WI38 (cell line): ENCODE data around the gene NAV2.

Source experiments
- H3K4me3 ChIP-seq: 2 replicates; pipeline ENCODE4 v1.5.1; 2011; ENCODE audit warnings: low read depth, mild to moderate bottlenecking, control low read depth, low read length
- TF ChIP-seq, protein P1 (sequence below): IDR thresholded peaks from 2 replicates; pipeline ENCODE4 v1.5.1; 2012; ENCODE audit warnings: low read depth, mild to moderate bottlenecking, control low read depth, low read length

Gene NAV2

DNA sequence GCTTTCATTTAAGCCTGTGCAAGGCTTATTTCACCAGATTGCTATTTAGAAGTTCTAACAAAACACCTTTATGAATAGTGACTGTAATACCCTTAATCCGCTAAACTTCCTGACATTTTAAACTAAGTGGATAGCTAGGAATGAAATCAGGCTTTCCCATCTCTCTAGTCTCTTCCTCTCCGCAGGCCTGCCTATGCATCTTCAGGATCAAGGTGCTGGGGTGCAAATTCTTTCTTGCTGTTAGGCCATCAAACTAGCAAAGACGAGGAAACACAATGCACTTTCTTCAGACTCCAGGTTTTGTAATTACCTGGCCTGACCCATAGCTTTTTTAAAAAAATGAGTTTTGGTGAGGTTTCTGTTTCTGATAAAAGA, 298.2 kb downstream of the NAV2 start:
- no peak overlapping the region for H3K4me3 ChIP-seq
- TF ChIP-seq, protein P1, sequence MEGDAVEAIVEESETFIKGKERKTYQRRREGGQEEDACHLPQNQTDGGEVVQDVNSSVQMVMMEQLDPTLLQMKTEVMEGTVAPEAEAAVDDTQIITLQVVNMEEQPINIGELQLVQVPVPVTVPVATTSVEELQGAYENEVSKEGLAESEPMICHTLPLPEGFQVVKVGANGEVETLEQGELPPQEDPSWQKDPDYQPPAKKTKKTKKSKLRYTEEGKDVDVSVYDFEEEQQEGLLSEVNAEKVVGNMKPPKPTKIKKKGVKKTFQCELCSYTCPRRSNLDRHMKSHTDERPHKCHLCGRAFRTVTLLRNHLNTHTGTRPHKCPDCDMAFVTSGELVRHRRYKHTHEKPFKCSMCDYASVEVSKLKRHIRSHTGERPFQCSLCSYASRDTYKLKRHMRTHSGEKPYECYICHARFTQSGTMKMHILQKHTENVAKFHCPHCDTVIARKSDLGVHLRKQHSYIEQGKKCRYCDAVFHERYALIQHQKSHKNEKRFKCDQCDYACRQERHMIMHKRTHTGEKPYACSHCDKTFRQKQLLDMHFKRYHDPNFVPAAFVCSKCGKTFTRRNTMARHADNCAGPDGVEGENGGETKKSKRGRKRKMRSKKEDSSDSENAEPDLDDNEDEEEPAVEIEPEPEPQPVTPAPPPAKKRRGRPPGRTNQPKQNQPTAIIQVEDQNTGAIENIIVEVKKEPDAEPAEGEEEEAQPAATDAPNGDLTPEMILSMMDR: no peak

DNA sequence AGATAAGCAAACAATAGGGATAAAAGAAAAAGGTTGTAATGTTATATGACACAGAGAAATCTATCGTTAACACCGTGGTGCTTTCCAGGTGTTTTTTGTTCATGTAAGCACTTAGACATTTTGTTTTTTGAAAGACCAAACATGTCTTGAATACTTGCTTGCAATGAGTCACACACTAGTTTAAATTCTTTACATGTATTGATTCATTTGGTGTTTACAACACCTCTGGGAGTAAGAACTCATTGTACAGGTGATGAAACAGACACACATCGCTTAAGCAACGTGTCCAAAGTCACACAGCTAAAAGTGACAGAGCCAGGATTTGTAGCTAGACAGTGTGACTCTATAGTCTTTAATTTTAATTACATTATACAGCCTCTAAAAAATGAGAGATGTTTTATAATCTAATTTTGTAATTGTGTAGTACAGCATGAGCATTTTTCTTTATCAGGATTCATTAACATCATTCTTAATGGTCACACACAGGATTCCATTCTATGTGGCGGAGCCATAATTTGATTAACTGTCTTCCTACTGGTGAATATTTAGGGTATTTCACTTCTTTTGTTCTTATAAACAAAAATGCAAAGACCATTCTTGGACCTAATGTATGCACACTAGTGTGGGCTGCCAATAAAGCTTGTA, 298.8 kb downstream of the NAV2 start:
- H3K4me3 ChIP-seq: no peak overlapping the region
- TF ChIP-seq, protein P1: no peak

DNA sequence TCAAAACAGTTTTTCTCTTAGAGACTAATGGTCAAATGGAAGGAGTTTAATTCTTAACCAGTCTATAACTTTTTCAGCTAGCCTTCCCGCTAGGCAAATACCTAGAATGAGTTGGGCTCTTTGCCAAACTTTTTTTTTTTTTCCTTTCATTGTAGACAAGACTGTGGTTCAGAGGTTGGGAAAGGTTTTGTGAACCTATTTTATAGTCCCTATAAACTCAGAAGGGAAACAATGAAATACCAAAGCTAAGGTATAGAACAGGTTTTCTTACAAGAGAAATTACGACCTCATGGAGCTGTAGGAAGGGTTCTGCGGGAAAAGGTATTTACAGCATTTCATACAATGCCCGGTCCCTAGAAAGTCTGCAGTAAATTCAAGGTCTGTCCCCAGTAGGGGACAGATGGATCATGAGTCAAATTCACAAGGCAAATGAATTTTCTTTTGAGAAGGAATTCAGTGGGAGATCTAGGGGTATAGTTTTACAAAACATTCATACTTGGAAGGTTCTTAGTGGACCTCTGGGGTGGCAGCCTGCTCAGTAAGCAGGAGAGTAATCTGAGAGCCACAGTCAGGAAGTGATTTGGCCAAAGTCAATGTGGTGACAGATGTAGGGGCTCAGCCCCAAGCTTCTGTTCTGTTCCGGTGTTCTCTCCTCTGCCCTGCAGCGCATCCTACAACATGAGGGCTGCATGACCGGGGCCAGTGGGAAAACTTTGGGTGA, 300.9 kb downstream of the NAV2 start:
- TF ChIP-seq, protein P1: no peak

DNA sequence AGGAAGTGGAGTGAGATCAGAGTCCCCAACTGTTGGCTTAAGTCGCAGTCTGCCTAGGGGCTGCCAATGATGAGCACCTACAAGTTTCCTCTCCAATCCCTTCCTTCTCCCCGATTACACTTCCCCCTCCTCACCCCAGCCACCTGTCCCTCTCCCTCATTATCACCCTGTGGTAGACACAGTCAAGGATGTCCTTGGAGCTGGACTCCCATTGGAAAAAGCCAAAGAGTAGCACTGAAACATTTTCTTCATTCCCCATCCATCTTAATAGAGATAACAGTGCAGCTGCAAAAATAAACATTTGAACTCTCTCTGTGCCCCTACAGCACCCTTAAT, 301.4 kb downstream of the NAV2 start:
- TF ChIP-seq, protein P1: no peak
- H3K4me3 ChIP-seq: no peak overlapping the region

More for the DNA sequence above, 300.9 kb downstream of the NAV2 start:
- no peak overlapping the region for H3K4me3 ChIP-seq

DNA sequence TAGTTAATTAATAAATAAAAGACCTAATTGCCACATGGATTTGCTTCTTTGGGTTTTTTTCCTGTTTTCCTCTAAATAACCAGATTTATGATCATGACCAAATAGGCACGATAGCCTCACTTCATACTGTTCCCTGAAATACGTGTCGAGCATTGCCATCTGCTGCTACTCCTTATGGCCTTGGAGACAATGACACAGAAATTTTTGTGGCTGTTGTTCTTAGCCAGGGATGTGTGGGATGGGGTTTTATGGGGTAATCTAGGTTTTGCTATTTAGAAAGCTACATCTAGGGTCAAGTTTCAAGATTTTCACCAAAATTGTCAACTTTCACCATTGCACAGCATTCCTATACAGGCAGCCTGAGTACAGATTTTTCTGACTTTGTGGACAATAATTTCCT, 302.5 kb downstream of the NAV2 start:
- TF ChIP-seq, protein P1: no peak

DNA sequence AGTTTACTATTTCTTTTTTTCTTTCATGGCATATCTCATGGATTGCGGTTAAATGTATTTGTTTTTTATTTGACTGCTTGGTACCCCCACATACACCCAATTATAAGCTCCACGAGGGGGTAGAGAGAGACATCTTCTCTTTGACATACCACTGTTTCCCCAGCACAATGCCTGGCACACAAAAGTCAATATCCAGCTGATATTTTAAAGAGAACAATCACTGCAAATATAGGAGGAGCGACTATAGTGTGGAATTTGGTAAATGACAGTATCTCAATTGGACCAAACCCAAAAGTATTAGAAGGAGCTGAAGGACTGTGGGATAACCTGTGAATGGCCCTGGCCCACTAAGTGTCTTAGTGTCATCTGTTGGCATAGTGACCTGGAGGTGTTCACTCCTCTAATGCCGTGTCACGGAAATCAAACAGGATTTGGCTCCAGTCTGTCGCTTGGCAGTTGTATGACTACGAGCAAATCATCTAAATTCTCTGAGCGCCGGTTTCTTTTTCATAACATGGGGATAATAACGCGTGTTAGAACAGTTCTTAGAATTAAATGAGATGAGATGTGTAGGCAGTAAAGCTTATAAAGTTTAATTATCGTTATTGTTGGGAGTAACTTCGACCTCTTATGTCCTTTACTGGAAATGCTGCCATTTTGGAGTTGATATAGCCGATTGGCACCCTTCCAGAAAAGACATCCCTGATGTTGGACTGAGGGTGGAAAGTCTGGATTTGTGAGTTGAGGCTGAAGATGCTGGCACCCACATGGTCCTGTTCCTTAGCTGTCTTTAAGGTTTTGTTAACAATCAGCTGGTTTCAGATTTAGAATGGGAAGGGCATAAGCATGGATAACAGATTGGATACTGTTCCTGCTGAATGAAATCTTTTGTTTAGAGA, 303.1 kb downstream of the NAV2 start:
- TF ChIP-seq, protein P1: no peak

More for the DNA sequence above, 302.5 kb downstream of the NAV2 start:
- no peak overlapping the region for H3K4me3 ChIP-seq

More for the DNA sequence above, 303.1 kb downstream of the NAV2 start:
- H3K4me3 ChIP-seq: no peak overlapping the region
